BLaER1 (cell line): ENCODE data around the gene WDR45B.

ENCODE experiments used
- H3K27ac ChIP-seq: shearing (Covaris generic); formaldehyde crosslinking; 2 replicates; pipeline ENCODE4 v1.8.1; 2022
- H3K27me3 ChIP-seq: shearing (Covaris generic); formaldehyde crosslinking; 2 replicates; pipeline ENCODE4 v1.8.1; 2022
- H3K36me3 ChIP-seq: shearing (Covaris generic); formaldehyde crosslinking; 2 replicates; pipeline ENCODE4 v1.8.1; 2022
- H3K4me1 ChIP-seq: shearing (Covaris generic); formaldehyde crosslinking; 2 replicates; pipeline ENCODE4 v1.8.1; 2022
- H3K4me2 ChIP-seq: shearing (Covaris generic); formaldehyde crosslinking; 2 replicates; pipeline ENCODE4 v1.8.1; 2022
- H3K4me3 ChIP-seq: shearing (Covaris generic); formaldehyde crosslinking; 2 replicates; pipeline ENCODE4 v1.8.1; 2022
- H3K9ac ChIP-seq: shearing (Covaris generic); formaldehyde crosslinking; 2 replicates; pipeline ENCODE4 v1.8.1; 2022
- H3K9me3 ChIP-seq: shearing (Covaris generic); formaldehyde crosslinking; 2 replicates; pipeline ENCODE4 v1.8.1; 2022
- H4K20me1 ChIP-seq: shearing (Covaris generic); formaldehyde crosslinking; 2 replicates; pipeline ENCODE4 v1.8.1; 2022
- Cebpa-rat ChIP-seq: shearing (Covaris generic); IDR thresholded peaks from 2 replicates; pipeline ENCODE4 v1.8.1; 2022

Gene WDR45B

GRCh38 chr17:82619211-82619610 is 29.0 kb downstream of the WDR45B start:
- peaks cover 16% of the 10 kb centered on the region for H3K4me1 ChIP-seq
- H3K27me3 ChIP-seq: no peaks in the 10 kb centered on the region
- peaks cover 90% of the 10 kb centered on the region for H3K36me3 ChIP-seq
- H3K4me2 ChIP-seq: no peak overlapping the region
- H3K4me3 ChIP-seq: no peak overlapping the region
- no peak for TF ChIP-seq Cebpa-rat
- 0 out of 2 replicates have a peak overlapping the region, but pooled peaks have one; percentile 12 for H3K9ac ChIP-seq
- H4K20me1 ChIP-seq: peaks cover 61% of the 10 kb centered on the region
- H3K27ac ChIP-seq: no peak overlapping the region
- H3K9me3 ChIP-seq: no peaks in the 10 kb centered on the region

DNA sequence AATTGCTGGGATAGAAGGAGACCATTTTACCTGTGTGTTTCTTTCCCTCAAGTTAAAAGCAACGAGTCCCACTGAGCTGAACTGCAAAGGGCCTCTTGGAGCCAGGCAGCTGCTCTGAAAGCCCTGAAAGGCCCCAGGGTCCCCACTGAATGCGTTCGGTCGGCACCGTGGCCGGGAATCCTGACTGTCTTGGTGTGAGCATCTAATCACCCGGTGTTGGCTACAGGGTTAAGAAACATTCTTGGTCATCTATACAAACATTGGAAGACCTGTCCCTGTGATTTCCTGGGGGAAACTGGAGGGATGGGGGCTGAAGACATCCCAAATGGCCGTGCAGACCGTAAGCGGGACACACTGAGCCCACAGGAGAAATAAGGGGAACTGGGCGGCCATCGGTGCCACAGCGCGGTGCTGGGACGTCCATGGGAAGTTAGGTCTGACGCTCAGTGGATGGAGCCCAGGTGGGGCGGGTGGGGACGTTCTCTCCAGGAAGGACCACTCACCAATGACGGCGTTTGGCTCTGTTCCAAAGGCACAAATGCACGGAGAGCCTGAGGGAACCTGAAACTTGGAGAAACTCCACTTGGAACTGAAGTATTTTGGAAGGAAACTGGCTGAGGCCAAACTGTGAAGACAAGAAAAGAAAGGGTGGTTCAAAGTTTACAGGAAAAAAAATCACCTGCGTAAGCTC is 32.1 kb downstream of the WDR45B start:
- Histone ChIP-seq H3K27ac (no peak overlapping the region), H3K4me2 (no peak overlapping the region), H3K27me3 (no peaks in the 10 kb centered on the region), H3K36me3 (peaks cover 87% of the 10 kb centered on the region), H3K4me1 (peaks cover 15% of the 10 kb centered on the region), H3K9ac (no peak overlapping the region), H3K9me3 (no peaks in the 10 kb centered on the region), H3K4me3 (no peak overlapping the region), H4K20me1 (peaks cover 53% of the 10 kb centered on the region)
- no peak for TF ChIP-seq Cebpa-rat

DNA sequence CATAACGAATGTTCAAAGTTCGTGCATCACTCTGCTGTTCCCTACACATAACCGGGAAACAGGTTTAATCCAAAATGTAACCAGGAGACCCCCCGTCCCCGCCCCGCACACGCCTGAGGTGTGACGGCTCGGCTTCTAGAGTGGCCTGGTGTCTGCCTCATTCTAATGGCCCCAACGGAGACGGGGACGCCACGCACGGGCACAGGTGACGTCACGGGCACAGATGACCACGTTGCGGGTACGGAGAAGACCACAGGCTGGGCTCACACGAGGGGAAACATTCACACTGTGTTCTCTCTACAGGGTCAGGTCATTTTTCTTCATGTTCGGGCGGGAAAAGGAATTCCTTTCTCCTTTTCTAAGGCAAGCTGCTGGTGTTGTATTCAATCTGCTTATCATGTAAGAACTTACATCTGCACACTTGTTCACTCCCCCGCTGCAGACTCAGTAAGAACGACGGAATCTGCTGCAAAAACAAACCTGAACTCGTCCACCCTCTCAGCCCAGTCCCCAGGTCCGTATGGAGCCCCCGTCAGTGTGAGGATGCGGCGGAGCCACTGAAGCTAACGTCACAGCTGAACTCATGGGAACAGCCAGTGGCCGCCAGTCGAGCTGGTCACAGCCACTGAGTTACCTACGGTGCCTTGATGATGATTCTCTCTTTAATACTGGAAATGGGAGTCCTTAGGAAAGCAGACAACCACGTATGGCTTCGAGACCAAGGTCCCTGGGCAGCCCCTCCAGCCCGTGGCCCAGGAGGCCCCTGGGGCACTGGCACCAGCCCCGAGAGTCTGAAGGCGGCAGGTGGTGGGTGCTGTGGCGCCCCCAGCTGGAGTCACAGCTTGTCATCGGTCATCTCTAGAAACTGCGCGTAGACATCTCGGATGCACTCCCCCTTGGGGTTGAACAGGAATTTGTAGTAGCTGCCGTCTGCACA is 32.9 kb downstream of the WDR45B start:
- no peak for TF ChIP-seq Cebpa-rat
- Histone ChIP-seq H3K9ac (no peak overlapping the region), H3K9me3 (no peaks in the 10 kb centered on the region), H3K4me2 (no peak overlapping the region), H4K20me1 (peaks cover 50% of the 10 kb centered on the region), H3K27me3 (no peaks in the 10 kb centered on the region), H3K36me3 (peaks cover 86% of the 10 kb centered on the region), H3K4me3 (no peak overlapping the region), H3K27ac (no peak overlapping the region), H3K4me1 (peaks cover 20% of the 10 kb centered on the region)

- H3K4me1 ChIP-seq: peaks cover 20% of the 10 kb centered on the region
- no peaks in the 10 kb centered on the region for H3K27me3 ChIP-seq
- peaks cover 86% of the 10 kb centered on the region for H3K36me3 ChIP-seq
- no peak overlapping the region for H3K27ac ChIP-seq
- no peak overlapping the region for H3K4me2 ChIP-seq
- peaks cover 38% of the 10 kb centered on the region for H4K20me1 ChIP-seq
- H3K4me3 ChIP-seq: no peak overlapping the region
- no peak overlapping the region for H3K9ac ChIP-seq
- TF ChIP-seq Cebpa-rat: no peak
- no peaks in the 10 kb centered on the region for H3K9me3 ChIP-seq
Measured at GRCh38 chr17:82614095-82614631, 34.1 kb downstream of the WDR45B start.

DNA sequence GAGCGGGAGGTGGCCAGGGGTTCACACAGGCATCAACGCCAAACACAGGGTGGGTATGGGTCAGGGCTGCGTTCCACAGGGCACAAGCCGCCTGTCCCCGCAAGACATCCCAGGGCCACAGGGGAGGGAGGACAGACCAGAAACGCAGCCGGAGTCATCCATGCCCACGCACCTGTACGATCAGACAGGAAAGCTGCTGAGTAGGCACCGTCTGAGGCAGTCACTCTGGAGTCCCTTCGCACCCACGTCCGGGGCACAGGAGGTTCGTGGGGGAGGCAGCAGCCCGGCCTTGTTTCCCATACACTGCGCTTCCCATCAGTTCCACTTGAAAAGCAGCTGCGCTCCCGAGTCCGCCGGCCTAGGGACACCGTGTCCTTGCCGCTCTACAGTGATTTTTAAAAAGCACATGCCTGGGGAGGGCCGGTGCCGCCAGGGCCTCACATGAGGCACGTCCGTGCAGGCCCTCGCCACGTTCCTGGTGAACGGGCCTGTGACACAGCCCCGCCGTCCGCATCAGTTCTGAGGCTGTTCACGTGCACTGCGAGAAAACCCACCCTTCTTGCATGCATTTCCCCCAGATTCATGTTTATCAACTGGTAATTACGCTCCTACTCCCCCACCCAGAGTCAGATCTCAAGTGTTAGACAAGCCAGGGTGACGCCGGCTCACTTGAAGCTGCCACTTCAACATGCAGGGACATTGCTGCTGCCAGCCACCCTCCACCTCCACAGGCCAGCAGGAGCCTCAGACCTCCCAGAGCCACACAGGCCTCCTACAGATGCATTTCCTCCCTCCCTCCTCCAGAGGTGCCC is 34.8 kb downstream of the WDR45B start:
- H3K9me3 ChIP-seq: no peaks in the 10 kb centered on the region
- H3K4me3 ChIP-seq: no peak overlapping the region
- peaks cover 20% of the 10 kb centered on the region for H3K4me1 ChIP-seq
- no peak overlapping the region for H3K27ac ChIP-seq
- H4K20me1 ChIP-seq: peaks cover 35% of the 10 kb centered on the region
- no peak for TF ChIP-seq Cebpa-rat
- no peak overlapping the region for H3K9ac ChIP-seq
- peaks cover 86% of the 10 kb centered on the region for H3K36me3 ChIP-seq
- no peak overlapping the region for H3K4me2 ChIP-seq
- H3K27me3 ChIP-seq: no peaks in the 10 kb centered on the region

DNA sequence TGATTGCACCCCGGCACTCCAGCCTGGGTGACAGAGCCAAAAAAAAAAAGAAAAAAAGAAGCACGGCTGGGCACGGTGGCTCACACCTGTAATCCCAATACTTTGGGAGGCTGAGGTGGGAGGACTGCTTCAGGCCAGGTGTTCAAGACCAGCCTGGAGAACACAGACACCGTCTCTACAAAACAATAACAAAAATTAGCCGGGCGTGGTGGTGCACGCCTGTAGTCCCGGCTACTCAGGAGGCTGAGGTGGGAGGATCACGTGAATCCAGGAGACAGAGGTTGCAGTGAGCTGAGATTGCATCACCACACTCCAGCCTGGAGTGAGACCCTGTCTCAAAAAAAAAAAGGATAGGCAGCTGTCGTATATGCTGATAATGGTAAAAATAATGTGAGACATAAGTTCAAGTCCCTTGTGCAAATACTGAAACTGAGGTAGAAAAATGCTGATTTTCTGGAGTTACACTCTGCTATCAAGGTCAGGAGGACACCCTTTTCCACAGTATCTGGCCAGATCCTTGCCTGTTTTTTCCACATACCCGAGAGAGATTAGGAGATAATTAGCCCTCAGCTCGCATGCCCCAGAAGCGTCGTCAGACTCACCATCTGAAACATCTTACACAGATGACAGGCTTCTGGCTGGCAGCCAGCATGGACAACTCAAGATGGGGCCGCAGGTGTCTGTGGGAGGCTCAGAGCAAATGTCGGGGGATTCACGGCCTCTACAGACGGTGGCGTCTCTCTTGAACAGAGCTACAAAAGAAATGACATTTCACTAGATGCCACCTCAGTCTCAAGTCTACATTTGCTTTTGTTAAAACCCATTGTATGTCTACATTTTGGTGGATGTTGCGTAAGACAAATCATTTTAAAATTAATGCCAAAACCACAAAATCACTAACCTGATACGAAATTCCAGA is 36.8 kb downstream of the WDR45B start:
- Histone ChIP-seq H3K9me3 (no peaks in the 10 kb centered on the region), H3K9ac (0 out of 2 replicates have a peak overlapping the region, but pooled peaks have one; percentile 10), H3K4me1 (peaks cover 20% of the 10 kb centered on the region), H3K27me3 (no peaks in the 10 kb centered on the region), H3K4me3 (no peak overlapping the region), H4K20me1 (peaks cover 40% of the 10 kb centered on the region), H3K36me3 (peaks cover 76% of the 10 kb centered on the region), H3K27ac (no peak overlapping the region), H3K4me2 (peak overlapping the region; percentile 55)
- TF ChIP-seq Cebpa-rat: peak; percentile 71

GRCh38 chr17:82609655-82610054 is 38.6 kb downstream of the WDR45B start:
- Histone ChIP-seq H3K9me3 (no peaks in the 10 kb centered on the region), H3K27me3 (no peaks in the 10 kb centered on the region), H3K4me1 (peaks cover 32% of the 10 kb centered on the region), H3K4me3 (no peak overlapping the region), H3K4me2 (no peak overlapping the region), H3K36me3 (peaks cover 71% of the 10 kb centered on the region), H3K9ac (no peak overlapping the region), H4K20me1 (peaks cover 48% of the 10 kb centered on the region), H3K27ac (no peak overlapping the region)
- TF ChIP-seq Cebpa-rat: no peak

DNA sequence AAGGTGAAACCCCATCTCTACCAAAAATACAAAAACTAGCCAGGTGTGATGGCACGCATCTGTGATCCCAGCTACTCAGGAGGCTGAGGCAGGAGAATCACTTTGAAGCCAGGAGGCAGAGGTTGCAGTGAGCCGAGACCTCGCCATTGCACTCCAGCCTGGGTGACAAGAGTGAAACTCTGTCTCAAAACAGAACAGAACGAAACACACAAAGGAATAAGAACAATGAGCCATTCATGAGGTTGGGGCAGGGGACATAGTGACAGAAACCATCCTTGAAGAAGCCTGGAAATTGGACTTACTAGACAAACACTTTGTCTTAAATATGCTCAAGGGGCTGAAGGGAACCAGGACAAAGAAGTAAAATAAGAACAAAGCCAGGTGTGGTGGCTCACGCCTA is 39.4 kb downstream of the WDR45B start:
- Histone ChIP-seq H4K20me1 (peaks cover 50% of the 10 kb centered on the region), H3K4me1 (peaks cover 40% of the 10 kb centered on the region), H3K4me3 (no peak overlapping the region), H3K9ac (no peak overlapping the region), H3K36me3 (peaks cover 71% of the 10 kb centered on the region), H3K9me3 (no peaks in the 10 kb centered on the region), H3K27ac (no peak overlapping the region; the same call in 1 of the 2 replicates), H3K27me3 (no peaks in the 10 kb centered on the region), H3K4me2 (no peak overlapping the region)
- TF ChIP-seq Cebpa-rat: no peak
